ENCODE measurements around the gene HOXD10.

GRCh38 chr2:176072292-176072669 lies 44.3 kb upstream of the HOXD10 start:
- TF ChIP-seq CTCF (conservative IDR thresholded peaks at IDR 0.05 in 1 of 2, IDR thresholded peaks at IDR 0.05 in 1 of 2; ENCODE audit: low read depth in 1 of 2, low read length in 2 of 2) (no peak), EZH2 (IDR thresholded peaks at IDR 0.05; ENCODE audit: low read length, missing control alignments) (no peak)

All from fibroblast of lung (primary cell).